Right lobe of liver (tissue), 6 donors: ENCODE data around the gene FPR2. TPM values are rescaled to one million over a fixed set of nuclear protein-coding genes. Genes with fewer than 3 reads are reported as not detected.
A peak's percentile ranks its signal among the peaks of the same experiment; 100 is the strongest.

Experiments
- ATAC-seq, 4 donors: fragments of 200-7000 bp; cut with Tn5 transposase; one replicate each; pipeline ENCODE4 v1.9.1; 2020; ENCODE audit warnings: mild to moderate bottlenecking in 4 of 4, moderate library complexity in 4 of 4
- DNase-seq, 3 donors: peaks; one replicate each; pipeline ENCODE4 v3.0.0-alpha.2; 2020
- H3K27ac ChIP-seq, 3 donors: fragments of 200-600 bp; one replicate each; pipeline ENCODE4 v1.8.0; 2022
- H3K27me3 ChIP-seq, 2 donors: fragments of 200-600 bp; one replicate each; pipeline ENCODE4 v1.8.0; 2022
- H3K36me3 ChIP-seq, 4 donors: fragments of 200-600 bp; sonication (generic) in 1 of 4; one replicate each; pipeline versions ENCODE4 v1.5.1 to v1.8.0; 2017 to 2022; ENCODE audit warnings: control low read depth in 1 of 4
- H3K4me1 ChIP-seq, 4 donors: fragments of 200-600 bp; sonication (generic) in 1 of 4; one replicate each; pipeline versions ENCODE4 v1.5.1 to v1.8.0; 2017 to 2022; ENCODE audit warnings: control low read depth in 1 of 4
- H3K4me3 ChIP-seq, 3 donors: fragments of 200-600 bp; one replicate each; pipeline ENCODE4 v1.8.0; 2022
- H3K9me3 ChIP-seq, 4 donors: fragments of 200-600 bp; sonication (generic) in 1 of 4; one replicate each; pipeline versions ENCODE4 v1.5.1 to v1.8.0; 2017 to 2022; ENCODE audit warnings: control low read depth in 1 of 4
- POLR2A ChIP-seq: fragments of 450-650 bp; IDR thresholded peaks from one replicate; pipeline ENCODE4 v1.6.1; 2017; ENCODE audit warnings: antibody characterized with exemption, mild to moderate bottlenecking
- WGBS: methylation state at CpG from one replicate; pipeline ENCODE4 v1.1.6; 2018; ENCODE audit warnings: low coverage, low lambda C conversion rate; ENCODE audit not compliant: insufficient coverage; ENCODE audit errors: missing lambda C conversion rate; 5-methylcytosine and 5-hydroxymethylcytosine counted together
- intact Hi-C, 2 donors: fragments of 100-400 bp; cut with DNase I; formaldehyde crosslinking; loops; one replicate each; pipeline versions ENCODE4 v1.11.2 to v1.14.1; 2022
- total RNA-seq, 6 experiments: library from RNA; depleted of rRNA in 2 of 6; stranded (reverse); fragments of >200 nt in 2 of 6; fragmentation: NEBNext Ultra II Directional in 3 of 6; extraction: Animal tissue kit (Norgen Biotek cat#: 25700) in 3 of 6; gene quantifications; one replicate each; pipeline versions ENCODE4 v1.1.0 to v1.2.4, GENCODE V29; 2016 to 2023
- TF ChIP-seq, protein P1 (sequence below), 4 donors: fragments of 200-600 bp in 3 of 4; fragments of 450-650 bp in 1 of 4; IDR thresholded peaks; one replicate each; pipeline versions ENCODE4 v1.5.1 to v1.8.0; 2016 to 2022; ENCODE audit warnings: antibody characterized with exemption in 4 of 4, mild to moderate bottlenecking in 2 of 4
- donor health status: DM: no; HTN: yes; CAD: no.
- donor health status: DM: no; HTN: no; CAD: no.
- donor health status: DM: no; HTN: no; CAD: no.
- donor health status: DM: no; HTN: yes; CAD: no.
- donor health status: DM: no; HTN: yes; CAD: no.

The FPR2 gene
- total RNA-seq, 6 experiments from 2014 or later: 0.75 to 1.6 (median 1.1) TPM

DNA sequence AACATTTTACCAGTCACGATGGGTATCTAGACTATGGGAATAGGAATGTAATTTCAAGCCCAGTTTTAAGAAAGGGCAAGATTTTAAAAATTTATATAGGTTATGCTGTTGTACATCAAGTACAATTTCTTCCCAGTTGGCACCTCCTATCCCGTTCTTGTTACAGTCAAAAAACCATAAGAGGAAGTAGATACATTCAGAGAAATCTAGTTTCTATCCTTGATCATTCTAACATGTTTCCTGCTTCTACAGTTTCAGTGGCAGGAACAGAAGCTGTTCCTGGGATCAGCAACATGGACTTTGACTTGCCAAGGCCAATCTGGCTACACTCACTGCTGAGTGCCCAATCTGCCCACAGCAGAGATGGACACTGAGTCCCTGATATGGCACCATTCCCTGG lies 19.3 kb downstream of the FPR2 start:
- Histone ChIP-seq H3K27me3 (no peaks in the 10 kb centered on the region), H3K36me3 (no peaks in the 10 kb centered on the region), H3K4me1 (peaks cover 0 to 3% (median 0%) of the 10 kb centered on the region in 4 donors), H3K4me3 (no peak overlapping the region), H3K9me3 (no peaks in the 10 kb centered on the region), H3K27ac (no peak overlapping the region)
- no peak for ATAC-seq
- 22% methylated on average over 2 of the region's 2 CpGs for WGBS
- TF ChIP-seq POLR2A: no peak
- TF ChIP-seq, protein P1, sequence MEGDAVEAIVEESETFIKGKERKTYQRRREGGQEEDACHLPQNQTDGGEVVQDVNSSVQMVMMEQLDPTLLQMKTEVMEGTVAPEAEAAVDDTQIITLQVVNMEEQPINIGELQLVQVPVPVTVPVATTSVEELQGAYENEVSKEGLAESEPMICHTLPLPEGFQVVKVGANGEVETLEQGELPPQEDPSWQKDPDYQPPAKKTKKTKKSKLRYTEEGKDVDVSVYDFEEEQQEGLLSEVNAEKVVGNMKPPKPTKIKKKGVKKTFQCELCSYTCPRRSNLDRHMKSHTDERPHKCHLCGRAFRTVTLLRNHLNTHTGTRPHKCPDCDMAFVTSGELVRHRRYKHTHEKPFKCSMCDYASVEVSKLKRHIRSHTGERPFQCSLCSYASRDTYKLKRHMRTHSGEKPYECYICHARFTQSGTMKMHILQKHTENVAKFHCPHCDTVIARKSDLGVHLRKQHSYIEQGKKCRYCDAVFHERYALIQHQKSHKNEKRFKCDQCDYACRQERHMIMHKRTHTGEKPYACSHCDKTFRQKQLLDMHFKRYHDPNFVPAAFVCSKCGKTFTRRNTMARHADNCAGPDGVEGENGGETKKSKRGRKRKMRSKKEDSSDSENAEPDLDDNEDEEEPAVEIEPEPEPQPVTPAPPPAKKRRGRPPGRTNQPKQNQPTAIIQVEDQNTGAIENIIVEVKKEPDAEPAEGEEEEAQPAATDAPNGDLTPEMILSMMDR (IDR thresholded peaks at IDR 0.05): no peak
- DNase-seq: no peak
- intact Hi-C loops: no loop called here

DNA sequence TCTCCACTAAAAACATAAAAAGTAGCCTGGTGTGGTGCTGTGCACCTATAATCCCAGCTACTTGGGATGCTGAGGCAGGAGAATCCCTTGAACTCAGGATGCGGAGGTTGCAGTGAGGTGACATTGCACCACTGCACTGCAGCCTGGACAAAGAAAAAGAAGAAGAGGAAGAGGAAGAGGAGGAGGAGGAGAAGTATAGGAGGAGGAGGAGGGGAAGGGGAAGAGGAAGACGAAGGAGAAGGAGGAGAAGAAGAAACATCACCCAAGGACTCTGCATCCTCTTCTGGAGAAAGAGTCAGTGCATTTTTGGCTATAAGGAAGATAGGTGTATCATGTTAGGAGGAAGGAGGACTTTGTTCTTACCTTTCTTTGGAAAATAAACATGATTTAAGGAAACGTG lies 21.0 kb downstream of the FPR2 start:
- DNase-seq: no peak
- no peak overlapping the region for H3K27ac ChIP-seq
- intact Hi-C loops: no loop called here
- no peaks in the 10 kb centered on the region for H3K36me3 ChIP-seq
- TF ChIP-seq POLR2A: no peak
- TF ChIP-seq, protein P1 (IDR thresholded peaks at IDR 0.05): no peak
- no peak overlapping the region for H3K4me3 ChIP-seq
- H3K9me3 ChIP-seq: no peaks in the 10 kb centered on the region
- no peaks in the 10 kb centered on the region for H3K27me3 ChIP-seq
- H3K4me1 ChIP-seq: peaks cover 0 to 3% (median 0%) of the 10 kb centered on the region in 4 donors
- no peak for ATAC-seq
- 32% methylated on average over 3 of the region's 3 CpGs for WGBS

- no peaks in the 10 kb centered on the region for H3K4me1 ChIP-seq
- ATAC-seq (peak in 2 of 4 donors; percentile 50 to 57), DNase-seq (no peak)
- WGBS: 33% methylated on average over 3 of the region's 3 CpGs
- no peak overlapping the region for H3K27ac ChIP-seq
- intact Hi-C loops: no loop called here
- TF ChIP-seq, protein P1 (IDR thresholded peaks at IDR 0.05): peak in 1 of 4 donors; percentile 4
- TF ChIP-seq POLR2A: no peak
- no peaks in the 10 kb centered on the region for H3K36me3 ChIP-seq
- H3K9me3 ChIP-seq: no peaks in the 10 kb centered on the region
- H3K27me3 ChIP-seq: no peaks in the 10 kb centered on the region
- no peak overlapping the region for H3K4me3 ChIP-seq
These were observed 22.4 kb downstream of the FPR2 start for GRCh38 chr19:51783372-51783771.

DNA sequence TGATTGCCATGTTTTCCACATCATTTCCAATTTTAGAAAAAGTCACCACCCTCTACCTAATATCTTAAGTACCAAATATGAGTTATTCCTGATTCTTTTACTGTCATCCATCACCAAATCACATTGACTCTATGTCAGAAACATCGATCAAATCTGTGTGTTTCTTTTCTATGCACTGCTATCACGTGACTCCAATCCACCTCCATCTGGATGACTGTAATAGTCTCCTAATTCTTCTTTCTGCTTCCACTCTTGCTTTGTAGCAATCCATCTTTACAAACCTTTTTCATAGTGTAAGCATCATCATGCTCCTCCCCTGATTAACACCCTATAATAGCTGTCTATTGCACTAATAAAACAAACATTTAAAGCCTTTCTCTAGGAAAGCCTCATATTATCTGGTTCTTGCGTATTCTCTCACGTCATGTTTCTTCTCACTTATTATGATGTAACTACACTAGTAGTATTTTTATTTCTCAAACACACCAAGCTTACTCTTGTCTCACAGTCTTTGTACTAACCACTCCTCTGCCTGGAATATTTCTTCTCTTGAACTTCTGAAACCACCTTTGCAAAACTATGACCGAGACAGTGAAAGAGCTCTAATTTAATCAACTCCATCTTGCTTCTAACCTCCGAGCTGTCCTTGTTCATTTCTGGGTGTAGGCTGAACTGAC lies 23.3 kb downstream of the FPR2 start:
- no peak for ATAC-seq
- WGBS: 39% methylated on average over 6 of the region's 6 CpGs
- TF ChIP-seq, protein P1 (IDR thresholded peaks at IDR 0.05): no peak
- no peak for TF ChIP-seq POLR2A

More for the DNA sequence above, 23.3 kb downstream of the FPR2 start:
- Histone ChIP-seq H3K27ac (no peak overlapping the region), H3K9me3 (no peaks in the 10 kb centered on the region), H3K27me3 (no peaks in the 10 kb centered on the region), H3K36me3 (no peaks in the 10 kb centered on the region), H3K4me1 (no peaks in the 10 kb centered on the region), H3K4me3 (no peak overlapping the region)
- no peak for DNase-seq
- intact Hi-C loops: no loop called here
